SKM-1 (cell line): ENCODE measurements around the gene ASXL2.

ENCODE experiments used
- DNase-seq: peaks from one replicate; lab custom pipeline; 2025; ENCODE audit not compliant: unreplicated experiment; lab: John Stamatoyannopoulos, UW

ASXL2 gene

GRCh38 chr2:25698752-25699151, 179.5 kb downstream of the ASXL2 start:
- no peak for DNase-seq

- no peak for DNase-seq
Measured at GRCh38 chr2:25697559-25698341, 180.5 kb downstream of the ASXL2 start.

GRCh38 chr2:25692737-25693445, 185.4 kb downstream of the ASXL2 start:
- DNase-seq, result no peak

- no peak for DNase-seq
Measured at GRCh38 chr2:25692143-25692542, 186.1 kb downstream of the ASXL2 start.

- no peak for DNase-seq
Measured at GRCh38 chr2:25690058-25690457, 188.2 kb downstream of the ASXL2 start.

GRCh38 chr2:25688236-25688635, 190.1 kb downstream of the ASXL2 start:
- DNase-seq, result no peak

- DNase-seq, result no peak
Measured at GRCh38 chr2:25685741-25686140, 192.5 kb downstream of the ASXL2 start.

GRCh38 chr2:25684577-25685473, 193.5 kb downstream of the ASXL2 start:
- no peak for DNase-seq
